HUES6 (cell line): Measurements from ENCODE around the gene ACOXL.
"Not testable (repeated sequence)": the region's sequence is repeated elsewhere in the genome, so short reads cannot be mapped to it uniquely, and the experiment has no call there.

Experiments used
- H3K27ac ChIP-seq: 2 replicates; pipeline ENCODE4 v1.7.0; 2013; ENCODE audit warnings: low read depth, mild to moderate bottlenecking, low read length, inconsistent platforms
- H3K27me3 ChIP-seq: 2 replicates; pipeline ENCODE4 v1.6.1; 2013; ENCODE audit warnings: low read length; ENCODE audit not compliant: control insufficient read depth, insufficient read depth
- H3K36me3 ChIP-seq: 2 replicates; pipeline ENCODE4 v1.6.1; 2013; ENCODE audit warnings: low read length; ENCODE audit not compliant: control insufficient read depth, insufficient read depth
- H3K4me1 ChIP-seq: 2 replicates; pipeline ENCODE4 v1.6.1; 2013; ENCODE audit warnings: low read length; ENCODE audit not compliant: control insufficient read depth, insufficient read depth
- H3K4me3 ChIP-seq: 2 replicates; pipeline ENCODE4 v1.5.1; 2013; ENCODE audit warnings: low read depth, low read length
- H3K9ac ChIP-seq: one replicate; pipeline ENCODE4 v1.6.1; 2013; ENCODE audit warnings: mild to moderate bottlenecking, low read length
- H3K9me3 ChIP-seq: 2 replicates; pipeline ENCODE4 v1.6.1; 2013; ENCODE audit warnings: low read depth, low read length; ENCODE audit not compliant: control insufficient read depth, insufficient read depth

Gene ACOXL

GRCh38 chr2:110732422-110733413 is at the start of gene ACOXL:
Gene ACOXL (plus strand): TSS chr2:110732573. CDS start chr2:110768390, 35,817 bp downstream.
- H3K27me3 ChIP-seq, result peaks cover 39% of the 10 kb centered on the region
- no peaks in the 10 kb centered on the region for H3K36me3 ChIP-seq
- H3K4me1 ChIP-seq, result peaks cover 52% of the 10 kb centered on the region
- H3K9ac ChIP-seq, result peak within 1 kb of the TSS; percentile 77
- peak within 1 kb of the TSS; percentile 29; the same call in 1 of the 2 replicates for H3K27ac ChIP-seq
- peak within 1 kb of the TSS; percentile 85 for H3K4me3 ChIP-seq
- H3K9me3 ChIP-seq, result peaks cover 3% of the 10 kb centered on the region; the same call in 1 of the 2 replicates

GRCh38 chr2:110682872-110683271 is 49.5 kb upstream of the ACOXL start:
- 0 out of 2 replicates have a peak, but pooled peaks cover 10% of the 10 kb centered on the region for H3K27me3 ChIP-seq
- H3K36me3 ChIP-seq, result no peaks in the 10 kb centered on the region
- H3K4me3 ChIP-seq, result no peak overlapping the region

GRCh38 chr2:110687775-110688484 is 44.4 kb upstream of the ACOXL start:
- H3K27ac ChIP-seq, result peak overlapping the region; percentile 97
- peak overlapping the region; percentile 80 for H3K9ac ChIP-seq
- H3K27me3 ChIP-seq, H3K9me3 ChIP-seq, H3K36me3 ChIP-seq: not testable (repeated sequence)
- H3K4me1 ChIP-seq, result peaks cover 40% of the 10 kb centered on the region
- peak overlapping the region; percentile 43 for H3K4me3 ChIP-seq

More at GRCh38 chr2:110682872-110683271, 49.5 kb upstream of the ACOXL start:
- Histone ChIP-seq H3K9me3 (peaks cover 16% of the 10 kb centered on the region), H3K9ac (no peak overlapping the region), H3K4me1 (peaks cover 40% of the 10 kb centered on the region), H3K27ac (no peak overlapping the region)

- no peaks in the 10 kb centered on the region for H3K36me3 ChIP-seq
- peak overlapping the region; percentile 69 for H3K9ac ChIP-seq
- peaks cover 5% of the 10 kb centered on the region; the same call in 1 of the 2 replicates for H3K27me3 ChIP-seq
- peak overlapping the region; percentile 43 for H3K4me3 ChIP-seq
- H3K4me1 ChIP-seq, result peaks cover 41% of the 10 kb centered on the region
- peak overlapping the region; percentile 78 for H3K27ac ChIP-seq
- H3K9me3 ChIP-seq, result peaks cover 9% of the 10 kb centered on the region
Measured at GRCh38 chr2:110688594-110689091, 43.7 kb upstream of the ACOXL start.

- Histone ChIP-seq H3K4me1 (peaks cover 47% of the 10 kb centered on the region), H3K36me3 (no peaks in the 10 kb centered on the region), H3K27ac (no peak overlapping the region), H3K9ac (no peak overlapping the region), H3K9me3 (peaks cover 9% of the 10 kb centered on the region), H3K4me3 (no peak overlapping the region), H3K27me3 (peaks cover 5% of the 10 kb centered on the region; the same call in 1 of the 2 replicates)
Measured at GRCh38 chr2:110690083-110690965, 42.0 kb upstream of the ACOXL start.

GRCh38 chr2:110691612-110692258 is 40.6 kb upstream of the ACOXL start:
- Histone ChIP-seq H3K9me3 (peaks cover 4% of the 10 kb centered on the region), H3K9ac (no peak overlapping the region), H3K27me3 (no peaks in the 10 kb centered on the region; the same call in 1 of the 2 replicates), H3K36me3 (no peaks in the 10 kb centered on the region), H3K27ac (no peak overlapping the region), H3K4me3 (no peak overlapping the region), H3K4me1 (peaks cover 39% of the 10 kb centered on the region)

GRCh38 chr2:110695146-110695898 is 37.1 kb upstream of the ACOXL start:
- peaks cover 14% of the 10 kb centered on the region for H3K4me1 ChIP-seq
- H3K36me3 ChIP-seq, H3K27me3 ChIP-seq, H3K9ac ChIP-seq, H3K27ac ChIP-seq, H3K9me3 ChIP-seq, H3K4me3 ChIP-seq: not testable (repeated sequence)

GRCh38 chr2:110698253-110698652 is 34.1 kb upstream of the ACOXL start:
- peaks cover 21% of the 10 kb centered on the region for H3K4me1 ChIP-seq
- H3K9ac ChIP-seq, H3K27me3 ChIP-seq, H3K27ac ChIP-seq, H3K36me3 ChIP-seq, H3K9me3 ChIP-seq, H3K4me3 ChIP-seq: not testable (repeated sequence)

- Histone ChIP-seq H3K27ac (no peak overlapping the region), H3K4me3 (no peak overlapping the region), H3K4me1 (peaks cover 15% of the 10 kb centered on the region; the same call in 1 of the 2 replicates), H3K9ac (no peak overlapping the region), H3K9me3 (no peaks in the 10 kb centered on the region), H3K36me3 (no peaks in the 10 kb centered on the region), H3K27me3 (no peaks in the 10 kb centered on the region)
Measured at GRCh38 chr2:110702514-110703380, 29.6 kb upstream of the ACOXL start.
